HG03469 (cell line): ENCODE measurements around the gene RBMS1.

Source experiments
- ATAC-seq: cut with Tn5 transposase; IDR thresholded peaks from one replicate; pipeline ENCODE4 v1.9.1; 2021; ENCODE audit warnings: mild to moderate bottlenecking, moderate library complexity, moderate number of reproducible peaks; ENCODE audit not compliant: unreplicated experiment

RBMS1 gene

GRCh38 chr2:160288324-160288723 is 205.3 kb downstream of the RBMS1 start:
- ATAC-seq = no peak

GRCh38 chr2:160287476-160287875 is 206.1 kb downstream of the RBMS1 start:
- no peak for ATAC-seq

- no peak for ATAC-seq
Measured at GRCh38 chr2:160286551-160286950, 207.1 kb downstream of the RBMS1 start.

GRCh38 chr2:160283675-160284074 is 209.9 kb downstream of the RBMS1 start:
- no peak for ATAC-seq

- ATAC-seq = no peak
Measured at GRCh38 chr2:160282063-160282580, 211.5 kb downstream of the RBMS1 start.

- ATAC-seq = no peak
Measured at GRCh38 chr2:160281213-160281612, 212.4 kb downstream of the RBMS1 start.

GRCh38 chr2:160279813-160280465 is 213.7 kb downstream of the RBMS1 start:
- no peak for ATAC-seq

- ATAC-seq = no peak
Measured at GRCh38 chr2:160278879-160279177, 214.8 kb downstream of the RBMS1 start.

GRCh38 chr2:160278101-160278878 is 215.3 kb downstream of the RBMS1 start:
- ATAC-seq = peak; percentile 91

GRCh38 chr2:160277151-160277550 is 216.5 kb downstream of the RBMS1 start:
- no peak for ATAC-seq

GRCh38 chr2:160275656-160276055 is 218.0 kb downstream of the RBMS1 start:
- no peak for ATAC-seq

GRCh38 chr2:160271171-160272086 is 222.2 kb downstream of the RBMS1 start:
- ATAC-seq = no peak

- no peak for ATAC-seq
Measured at GRCh38 chr2:160270571-160271113, 223.0 kb downstream of the RBMS1 start.

- ATAC-seq = peak; percentile 91
Measured at GRCh38 chr2:160269803-160270570, 223.6 kb downstream of the RBMS1 start.

GRCh38 chr2:160269365-160269764 is 224.2 kb downstream of the RBMS1 start:
- no peak for ATAC-seq

- ATAC-seq = no peak
Measured at GRCh38 chr2:160268151-160268781, 225.3 kb downstream of the RBMS1 start.

GRCh38 chr2:160267692-160268091 is 225.9 kb downstream of the RBMS1 start:
- no peak for ATAC-seq

GRCh38 chr2:160267022-160267421 is 226.6 kb downstream of the RBMS1 start:
- ATAC-seq = no peak

- no peak for ATAC-seq
Measured at GRCh38 chr2:160266037-160266551, 227.5 kb downstream of the RBMS1 start.

GRCh38 chr2:160264308-160264707 is 229.3 kb downstream of the RBMS1 start:
- ATAC-seq = no peak
